Measurements from ENCODE around the gene LANCL2. TPM values are rescaled to one million over a fixed set of nuclear protein-coding genes. Genes with fewer than 3 reads are reported as not detected.

Gene LANCL2
- total and polyA plus RNA-seq, 9 of the 15 experiments (the other 6 are each of a cell fraction or from before 2014, with no cell fraction given) = 5.3 to 18.5 (median 13.5) TPM

GRCh38 chr7:55387062-55387965, 22.2 kb downstream of the LANCL2 start:
- no peak overlapping the region for H3K4me3 ChIP-seq
- H3K4me1 ChIP-seq (replicated peaks in 1 of 2; ENCODE audit: control insufficient read depth in 2 of 2, insufficient read depth in 2 of 2, low read length in 2 of 2) = no peaks in the 10 kb centered on the region; a peak in 2 of 5 replicates
- TF ChIP-seq HDAC3 (IDR thresholded peaks at IDR 0.05; ENCODE audit: borderline replicate concordance, partially characterized antibody) = no peak
- no peak for TF ChIP-seq ZNF140 (CRISPR knock-in tag; IDR thresholded peaks at IDR 0.05)
- peak; percentile 83 for TF ChIP-seq ZFP36 (IDR thresholded peaks at IDR 0.05; ENCODE audit: low read depth, low read length, partially characterized antibody)
- TF ChIP-seq FOS (IDR thresholded peaks at IDR 0.05; ENCODE audit: extremely low read depth, insufficient read length) = no peak
- no peak for TF ChIP-seq ZBTB33 (CRISPR knock-in tag; IDR thresholded peaks at IDR 0.05)
- peak; percentile 25; the same call in 1 of the 2 replicates for TF ChIP-seq TRIM28 (IDR thresholded peaks at IDR 0.05)
- TF ChIP-seq ADNP (tag; IDR thresholded peaks at IDR 0.05) = no peak
- no peak for TF ChIP-seq E2F3 (CRISPR knock-in tag; IDR thresholded peaks at IDR 0.05)
- no peak for TF ChIP-seq BRCA1 (IDR thresholded peaks at IDR 0.05)
- TF ChIP-seq BRCA1 (CRISPR knock-in tag; IDR thresholded peaks at IDR 0.05) = no peak
- no peak for TF ChIP-seq CREM (IDR thresholded peaks at IDR 0.05; ENCODE audit: low read depth)
- TF ChIP-seq ZBTB7A (IDR thresholded peaks at IDR 0.05; ENCODE audit: borderline replicate concordance, control insufficient read depth, low read depth, low read length) = no peak
- TF ChIP-seq ZNF77 (CRISPR knock-in tag; IDR thresholded peaks at IDR 0.05) = no peak
- no peaks in the 10 kb centered on the region for H3K36me3 ChIP-seq (ENCODE audit: control insufficient read depth, insufficient read depth, low read length)
- H3K9ac ChIP-seq (ENCODE audit: insufficient read depth in 1 of 2, low read depth in 2 of 2, low read length in 2 of 2) = no peak overlapping the region
- 22% methylated on average over 7 of the region's 7 CpGs for WGBS (ENCODE audit: insufficient coverage, low coverage, missing lambda C conversion rate)
- H3K79me2 ChIP-seq (ENCODE audit: control insufficient read depth, insufficient read depth, low read length) = no peaks in the 10 kb centered on the region
- CTCF ChIA-PET (ENCODE audit: low intra/inter-chr PET ratio) = no interaction called here
- peak; percentile 38; the same call in 1 of the 3 replicates for ATAC-seq
- H3K9me3 ChIP-seq (replicated peaks; ENCODE audit: control insufficient read depth, insufficient read depth, low read depth, low read length) = no peaks in the 10 kb centered on the region
- no peak for DNase-seq (ENCODE audit: extremely low read depth in 1 of 4, low spot score in 3 of 4)
- intact Hi-C loops (cut with micrococcal nuclease) = no loop called here
- H3K9me1 ChIP-seq (ENCODE audit: control insufficient read depth, insufficient read depth, low read length) = no peaks in the 10 kb centered on the region
- in situ Hi-C loops (cut with MboI) = no loop called here
- BruUV-seq (replicated peaks) = no TSS peak
- POLR2A ChIA-PET = interaction anchor here (0.9 kb wide), 1 partner anchor 13 kb away, joined by 3 read pairs; no protein-coding TSS in a partner anchor
- H3K27me3 ChIP-seq (ENCODE audit: control insufficient read depth in 2 of 2, insufficient read depth in 2 of 2, low read length in 2 of 2) = no peaks in the 10 kb centered on the region
- no peak overlapping the region for H3K27ac ChIP-seq (ENCODE audit: extremely low read depth, low read depth, low read length)
- no peak overlapping the region for H3K4me2 ChIP-seq (ENCODE audit: insufficient read depth, low read length)
- no peak for FAIRE-seq
- H2AFZ ChIP-seq (ENCODE audit: low read depth, low read length) = no peak overlapping the region
- no peaks in the 10 kb centered on the region for H4K20me1 ChIP-seq (replicated peaks; ENCODE audit: control insufficient read depth, insufficient read depth, low read length)
